Stimulated activated CD8-positive, alpha-beta memory T cell treated with anti-CD3 and anti-CD28 coated beads, Interleukin-4, amount 100 ng/mL, for 4 hours (primary cell): ENCODE data around the gene NAE1.

ENCODE experiments used
- DNase-seq, 2 donors: peaks; one replicate each; pipeline ENCODE4 v3.0.0-alpha.2; 2020; ENCODE audit warnings: low read depth in 2 of 2, low spot score in 1 of 2

Gene NAE1

DNA sequence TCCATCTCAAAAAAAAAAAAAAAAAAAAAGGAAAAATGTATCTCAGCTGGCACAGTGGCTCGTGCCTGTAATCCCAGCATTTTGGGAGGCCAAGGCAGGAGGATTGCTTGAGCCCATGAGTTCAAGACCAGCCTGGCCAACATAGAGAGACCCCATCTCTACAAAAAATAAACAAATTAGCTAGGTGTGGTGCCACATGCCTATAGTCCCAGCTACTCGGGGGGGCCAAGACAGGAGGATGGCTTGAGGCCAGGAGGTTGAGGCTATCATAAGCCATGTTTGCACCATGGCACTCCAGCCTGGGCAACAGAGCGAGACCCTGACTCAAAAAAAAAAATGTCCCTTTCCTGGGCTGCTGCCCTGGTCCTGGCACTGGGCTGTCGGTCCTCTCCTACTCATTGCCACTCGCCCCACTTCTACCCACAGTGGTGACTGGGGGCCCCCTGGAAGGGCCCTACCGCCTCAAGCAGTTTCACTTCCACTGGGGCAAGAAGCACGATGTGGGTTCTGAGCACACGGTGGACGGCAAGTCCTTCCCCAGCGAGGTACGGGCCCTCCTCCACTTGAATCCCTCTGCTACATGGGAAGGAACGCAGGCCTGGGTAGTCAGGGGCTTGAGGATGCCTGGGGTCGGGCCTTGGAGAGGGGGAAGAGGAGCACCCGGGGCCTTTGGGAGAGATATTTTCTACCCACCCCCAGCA is 19.5 kb upstream of the NAE1 start:
- DNase-seq: no peak

GRCh38 chr16:66849549-66849948 is 18.8 kb upstream of the NAE1 start:
- DNase-seq: no peak

GRCh38 chr16:66849021-66849420 is 18.2 kb upstream of the NAE1 start:
- DNase-seq: no peak

DNA sequence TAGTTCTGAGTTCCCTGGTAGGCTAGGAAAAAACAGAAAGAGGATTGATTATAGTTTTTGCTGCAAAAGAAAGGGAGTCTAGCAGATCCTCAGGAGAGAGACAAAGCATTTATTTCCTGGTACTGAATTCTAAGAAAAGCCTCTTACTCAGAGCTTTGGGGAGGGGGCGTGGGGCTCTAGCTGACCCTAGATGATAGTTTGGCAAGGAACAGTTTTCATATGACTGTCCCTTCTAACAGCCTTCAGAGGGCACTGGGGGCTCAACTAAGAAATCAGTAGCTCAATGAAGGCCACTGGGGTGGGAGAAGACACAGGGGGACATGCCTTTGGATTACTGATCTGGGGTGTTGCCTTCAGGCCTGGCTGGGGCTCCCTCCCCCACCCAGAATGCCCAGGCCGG is 17.4 kb upstream of the NAE1 start:
- DNase-seq: no peak

- no peak for DNase-seq
These were observed 16.8 kb upstream of the NAE1 start for GRCh38 chr16:66847533-66848067.

DNA sequence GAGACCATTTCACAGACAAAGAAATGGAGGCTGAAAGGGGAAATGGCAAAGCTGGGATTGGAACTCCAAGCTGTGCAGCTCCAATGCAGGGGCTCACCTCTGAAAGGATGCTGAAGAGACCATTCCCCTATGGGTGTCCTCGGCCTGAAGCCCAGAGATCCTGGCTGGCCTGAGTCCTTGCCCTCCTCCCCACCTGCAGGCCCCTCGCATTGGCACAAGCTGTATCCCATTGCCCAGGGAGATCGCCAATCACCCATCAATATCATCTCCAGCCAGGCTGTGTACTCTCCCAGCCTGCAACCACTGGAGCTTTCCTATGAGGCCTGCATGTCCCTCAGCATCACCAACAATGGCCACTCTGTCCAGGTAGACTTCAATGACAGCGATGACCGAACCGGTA is 16.1 kb upstream of the NAE1 start:
- no peak for DNase-seq

GRCh38 chr16:66846266-66846665 is 15.5 kb upstream of the NAE1 start:
- DNase-seq: no peak

- DNase-seq: no peak
These were observed 15.0 kb upstream of the NAE1 start for GRCh38 chr16:66845791-66846221.

DNA sequence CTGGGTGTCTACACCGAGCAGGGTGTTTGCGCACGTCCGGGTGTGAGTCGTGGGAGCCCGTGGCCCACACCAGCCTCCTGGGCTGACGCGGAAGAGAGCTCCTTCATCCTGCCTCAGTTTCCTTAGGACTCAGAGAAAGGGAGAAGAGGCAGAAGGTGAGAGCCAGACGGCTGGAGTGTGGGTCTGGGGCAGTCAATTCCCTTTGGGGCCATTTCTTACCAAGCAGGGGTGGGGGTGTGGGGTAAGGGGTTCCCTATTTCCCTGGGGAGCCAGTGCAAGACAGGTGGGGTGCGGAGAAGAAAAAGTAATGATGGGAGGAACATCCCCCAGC is 14.3 kb upstream of the NAE1 start:
- DNase-seq: no peak

GRCh38 chr16:66844342-66845079 is 13.7 kb upstream of the NAE1 start, which contains the start of gene CA7:
CA7 (plus strand) TSS chr16:66844414; CDS start chr16:66844488, 74 bp downstream.
- no peak for DNase-seq

- DNase-seq: no peak
These were observed 13.2 kb upstream of the NAE1 start for GRCh38 chr16:66844009-66844341.

- DNase-seq: no peak
These were observed 12.4 kb upstream of the NAE1 start for GRCh38 chr16:66843191-66843590.

- no peak for DNase-seq
These were observed 12.0 kb upstream of the NAE1 start for GRCh38 chr16:66842765-66843164.

DNA sequence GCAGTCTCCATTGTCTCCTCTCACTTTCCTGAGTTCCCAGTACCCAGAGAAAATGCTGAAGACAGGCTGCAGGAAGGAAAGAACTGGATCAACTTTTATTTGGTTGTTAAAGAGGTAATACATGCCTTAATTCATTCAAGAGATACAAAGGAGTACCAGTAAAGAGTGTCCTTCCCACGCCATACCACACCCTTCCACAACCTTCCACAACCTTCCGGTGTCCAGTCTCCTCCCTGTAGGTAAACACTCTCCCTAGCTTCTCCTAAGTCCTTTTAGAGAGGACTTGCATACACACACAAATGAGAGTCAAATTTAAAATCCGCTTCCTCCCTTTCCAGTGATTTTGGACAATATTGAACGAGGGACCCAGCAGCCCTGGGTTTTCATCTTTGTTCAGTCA is 10.6 kb upstream of the NAE1 start:
- no peak for DNase-seq

GRCh38 chr16:66840883-66841282 is 10.1 kb upstream of the NAE1 start:
- DNase-seq: no peak

- DNase-seq: no peak
These were observed 4.0 kb upstream of the NAE1 start for GRCh38 chr16:66834746-66835145.

DNA sequence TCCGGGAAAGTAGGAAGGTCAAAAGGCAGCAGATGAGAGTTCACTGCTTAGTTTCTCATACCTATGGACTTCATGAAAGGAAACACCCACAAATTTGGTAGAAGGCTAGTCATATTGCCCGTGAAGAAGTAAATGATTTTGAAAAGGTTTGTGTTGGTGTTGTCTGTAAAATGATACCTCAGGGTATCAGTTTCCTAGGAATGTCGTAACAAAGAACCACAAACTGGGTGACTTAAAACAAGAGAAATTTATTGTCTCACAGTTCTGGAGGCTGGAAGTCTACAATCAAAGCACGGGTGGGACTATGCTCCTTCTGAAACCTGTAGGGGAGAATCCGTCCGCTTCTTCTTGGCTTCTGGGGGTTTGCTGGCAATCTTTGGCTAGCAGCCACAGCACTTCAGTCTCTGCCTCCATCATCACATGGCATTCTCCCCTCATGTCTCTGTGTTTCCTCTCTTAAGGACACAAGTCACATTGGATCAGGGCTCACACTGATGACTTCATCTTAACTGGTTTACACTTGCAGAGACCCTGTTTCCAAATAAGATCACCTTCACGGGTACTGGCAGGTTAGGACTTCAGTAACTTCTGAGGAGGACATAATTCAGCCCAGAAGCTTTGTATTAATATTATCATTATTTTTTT is 2.0 kb upstream of the NAE1 start:
- no peak for DNase-seq

DNA sequence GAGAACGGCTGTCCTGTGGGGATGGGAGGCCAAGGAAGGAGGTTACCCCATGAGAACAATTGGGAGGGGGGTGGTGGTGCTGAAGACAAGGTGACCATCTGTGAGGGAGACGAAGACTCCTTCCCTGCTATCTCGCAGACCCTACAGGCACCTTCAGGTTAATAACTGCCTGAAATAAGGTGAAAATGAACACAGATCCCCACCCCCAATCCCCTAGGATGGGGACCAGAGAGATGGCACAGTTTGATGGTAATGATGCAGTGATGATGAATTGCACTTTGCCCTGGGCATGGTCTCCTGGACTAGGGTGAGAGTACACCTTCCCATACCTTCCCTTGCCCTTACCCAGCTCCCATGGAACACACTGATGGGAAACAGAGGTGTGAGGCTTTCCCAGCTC is 1.4 kb upstream of the NAE1 start:
- no peak for DNase-seq

DNA sequence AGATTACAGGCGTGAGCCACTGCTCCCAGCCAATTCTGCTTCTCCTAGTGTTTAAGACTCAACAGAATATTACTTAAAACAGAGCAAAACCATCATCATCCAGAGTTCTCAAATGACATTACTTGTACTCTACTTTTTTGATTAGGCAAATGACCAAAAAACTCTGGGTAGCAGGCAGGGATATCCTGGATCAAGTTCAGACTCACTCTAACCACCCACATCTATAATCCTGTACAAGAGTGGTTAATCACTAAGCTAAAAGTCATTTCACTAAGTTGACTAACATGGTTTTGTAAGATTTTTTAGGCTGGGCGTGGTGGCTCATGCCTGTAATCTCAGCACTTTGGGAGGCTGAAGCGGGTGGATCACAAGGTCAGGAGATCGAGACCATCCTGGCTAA is 6.8 kb downstream of the NAE1 start:
- DNase-seq: no peak

DNA sequence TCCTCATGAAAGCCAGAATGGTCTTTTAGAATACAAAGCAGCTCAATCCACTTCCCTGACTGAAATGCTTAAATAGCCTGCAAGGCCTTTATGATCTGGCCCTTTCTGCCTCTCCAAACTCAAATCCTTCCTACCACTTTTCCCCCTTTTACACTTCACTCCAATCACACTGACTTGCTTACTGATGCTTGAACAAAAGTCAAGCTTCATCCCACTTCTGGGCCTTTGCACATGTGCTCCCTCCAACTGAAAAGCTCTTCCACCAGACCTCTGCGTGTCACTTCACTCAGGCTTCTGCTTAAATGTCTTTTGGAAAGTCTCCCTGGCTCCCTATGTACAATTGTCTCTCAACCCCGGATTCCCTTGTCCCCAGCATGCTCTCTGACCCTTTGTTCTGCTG is 16.0 kb downstream of the NAE1 start:
- no peak for DNase-seq

- no peak for DNase-seq
These were observed 19.7 kb downstream of the NAE1 start for GRCh38 chr16:66811043-66811442.

DNA sequence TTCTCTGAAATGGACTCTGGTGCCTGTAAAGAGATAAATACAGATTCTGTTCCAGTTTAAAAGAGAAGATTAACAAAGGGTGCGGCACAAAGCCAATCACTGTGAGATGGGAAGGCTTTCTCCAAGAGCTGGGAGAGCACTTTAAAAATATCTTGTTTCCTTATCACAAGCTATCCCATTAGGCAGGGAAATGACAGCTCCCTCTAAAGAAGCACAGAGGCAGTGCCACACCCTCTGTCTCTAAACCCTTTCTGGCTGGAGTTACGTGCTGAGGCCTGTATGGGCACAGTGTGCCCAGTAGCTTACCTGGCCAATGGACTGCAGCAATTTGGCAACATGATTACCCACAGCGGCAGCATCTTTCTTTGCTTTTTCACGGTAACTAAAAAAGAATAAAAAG is 20.4 kb downstream of the NAE1 start:
- no peak for DNase-seq
